GM12878 (cell line): ENCODE measurements around the gene ABHD17A. TPM values are rescaled to one million over a fixed set of nuclear protein-coding genes. Genes with fewer than 3 reads are reported as not detected.

ENCODE experiments used
- ATAC-seq: fragments of 200-7000 bp; cut with Tn5 transposase; 3 replicates; pipeline ENCODE4 v1.9.1; 2020; ENCODE audit warnings: mild to moderate bottlenecking, moderate library complexity
- BruUV-seq: library from RNA; stranded (reverse); fragments of 400-500 nt; replicated peaks from 2 replicates; lab custom pipeline; 2021; lab: Mats Ljungman, UMichigan
- CTCF ChIA-PET: fragments of 300-600 bp; sonication (Branson Sonifier 250); formaldehyde crosslinking; extraction: SDS; loops from one replicate; lab custom pipeline; 2021; ENCODE audit warnings: inconsistent platforms; lab: Yijun Ruan, JAX
- POLR2A ChIA-PET: fragments of 350-600 bp; formaldehyde crosslinking; extraction: SDS; loops from one replicate; lab custom pipeline; 2021; ENCODE audit warnings: inconsistent platforms; lab: Charles Lee
- RAD21 ChIA-PET: fragments of 300-600 bp; sonication (Branson Sonifier 250); formaldehyde crosslinking; loops from one replicate; lab custom pipeline; 2023; ENCODE audit warnings: antibody characterized with exemption; ENCODE audit not compliant: unreplicated experiment; lab: Charles Lee
- SMC1A ChIA-PET: fragments of 300-600 bp; sonication (Branson Sonifier 250); formaldehyde crosslinking; loops from one replicate; lab custom pipeline; 2023; ENCODE audit not compliant: unreplicated experiment, uncharacterized antibody; lab: Charles Lee
- DNase-seq: peaks from one replicate; pipeline ENCODE4 v3.0.0-alpha.2; 2011; ENCODE audit warnings: low read depth, low spot score
- FAIRE-seq: peaks from 3 replicates; lab custom pipeline; 2011; peaks lifted over from hg19 to GRCh38; lab: Jason Lieb, UNC
- H2AFZ ChIP-seq: 2 replicates; pipeline ENCODE4 v1.6.0; 2011; ENCODE audit warnings: low read depth, low read length, control low read depth; ENCODE audit not compliant: control insufficient read depth
- H3K27ac ChIP-seq: 2 replicates; pipeline ENCODE4 v1.5.1; 2011; ENCODE audit warnings: control low read depth; ENCODE audit not compliant: control insufficient read depth, insufficient read depth
- H3K27me3 ChIP-seq, 2 experiments: replicated peaks in 1 of 2; 2 replicates each; pipeline versions ENCODE4 v1.6.0 to v1.6.1; 2011; ENCODE audit warnings: low read length in 1 of 2; ENCODE audit not compliant: control insufficient read depth in 2 of 2, insufficient read depth in 2 of 2
- H3K36me3 ChIP-seq, 2 experiments: 2 replicates each; pipeline ENCODE4 v1.5.1; 2011; ENCODE audit warnings: low read length in 1 of 2; ENCODE audit not compliant: control insufficient read depth in 2 of 2, insufficient read depth in 2 of 2
- H3K4me1 ChIP-seq: 2 replicates; pipeline ENCODE4 v1.6.1; 2011; ENCODE audit warnings: mild to moderate bottlenecking, low read length, moderate library complexity, mixed read lengths; ENCODE audit not compliant: control insufficient read depth, insufficient read depth
- H3K4me2 ChIP-seq: 2 replicates; pipeline ENCODE4 v1.6.0; 2011; ENCODE audit warnings: control low read depth; ENCODE audit not compliant: control insufficient read depth, insufficient read depth
- H3K4me3 ChIP-seq: fragments of 200-600 bp; sonication (generic); 2 replicates; pipeline ENCODE4 v1.5.1; 2016
- H3K79me2 ChIP-seq: 2 replicates; pipeline ENCODE4 v1.6.0; 2011; ENCODE audit warnings: low read length; ENCODE audit not compliant: control insufficient read depth, insufficient read depth
- H3K9ac ChIP-seq: 2 replicates; pipeline ENCODE4 v1.8.0; 2011; ENCODE audit warnings: low read length, control low read depth, mixed read lengths; ENCODE audit not compliant: control insufficient read depth, insufficient read depth
- H3K9me3 ChIP-seq: replicated peaks from 3 replicates; pipeline ENCODE4 v1.5.1; 2011; ENCODE audit warnings: mild to moderate bottlenecking, low read length; ENCODE audit not compliant: control insufficient read depth, insufficient read depth
- H4K20me1 ChIP-seq: 2 replicates; pipeline ENCODE4 v1.6.0; 2011; ENCODE audit not compliant: control insufficient read depth, insufficient read depth
- BACH1 ChIP-seq: fragments of 450-650 bp; IDR thresholded peaks from 2 replicates; pipeline ENCODE4 v1.6.1; 2017; ENCODE audit warnings: mild to moderate bottlenecking, borderline replicate concordance
- CUX1 ChIP-seq: IDR thresholded peaks from 2 replicates; pipeline ENCODE4 v1.6.1; 2012; ENCODE audit warnings: improper control_type of control experiment, low read depth, low read length; ENCODE audit not compliant: insufficient replicate concordance
- EED ChIP-seq: sonication (generic); IDR thresholded peaks from 2 replicates; pipeline ENCODE4 v1.6.1; 2016; ENCODE audit warnings: antibody characterized with exemption, low read depth
- PAX8 ChIP-seq: fragments of 450-650 bp; IDR thresholded peaks from 2 replicates; pipeline ENCODE4 v1.6.1; 2017; ENCODE audit warnings: mild to moderate bottlenecking, moderate library complexity
- PKNOX1 ChIP-seq: fragments of 450-650 bp; IDR thresholded peaks from 2 replicates; pipeline ENCODE4 v1.6.1; 2016; ENCODE audit warnings: mild to moderate bottlenecking
- POLR2AphosphoS2 ChIP-seq: IDR thresholded peaks from 2 replicates; pipeline ENCODE4 v1.6.1; 2011; ENCODE audit warnings: low read depth, mild to moderate bottlenecking, low read length, improper control_type of control experiment, moderate library complexity
- TBL1XR1 ChIP-seq: IDR thresholded peaks from 2 replicates; pipeline ENCODE4 v1.6.1; 2012; ENCODE audit warnings: low read depth, low read length, improper control_type of control experiment
- ZNF274 ChIP-seq: IDR thresholded peaks from one replicate; pipeline ENCODE4 v1.8.0; 2011; ENCODE audit not compliant: insufficient read length, insufficient read depth
- WGBS: methylation state at CpG from one replicate; pipeline ENCODE4 v1.1.6; 2016; ENCODE audit warnings: low lambda C conversion rate; ENCODE audit not compliant: insufficient replicate concordance, insufficient coverage; ENCODE audit errors: missing lambda C conversion rate; 5-methylcytosine and 5-hydroxymethylcytosine counted together
- in situ Hi-C: fragments of 300-500 bp; cut with MboI; formaldehyde crosslinking; loops from 9 replicates; pipeline ENCODE4 v1.14.3; 2018; ENCODE audit warnings: mixed read lengths
- intact Hi-C: fragments of 100-400 bp; cut with micrococcal nuclease; formaldehyde crosslinking; loops from one replicate; pipeline ENCODE4 v1.14.2; 2022; ENCODE audit not compliant: unreplicated experiment
- polyA plus RNA-seq, 11 experiments: library from polyadenylated mRNA; depleted of rRNA in 4 of 11; unstranded in 6 of 11; stranded (reverse) in 5 of 11; fragments of >200 nt; fragmentation: Nextera tagmentation in 4 of 11; fragmentation: Illumina TruSeq in 1 of 11; extraction: Ambion mirVana in 4 of 11; extraction: Trizol in 1 of 11; gene quantifications; 1 replicate in 1 of 11; 2 replicates in 10 of 11; pipeline versions ENCODE4 v1.2.1 to v1.2.3, GENCODE V29; 2011 to 2016; ENCODE audit warnings: inconsistent platforms in 2 of 11, missing spikeins in 2 of 11, low read depth in 1 of 11
- total RNA-seq, 4 experiments: library from RNA; depleted of rRNA in 3 of 4; stranded (reverse); fragments of >200 nt in 3 of 4; fragmentation: Illumina TruSeq in 1 of 4; extraction: Trizol in 1 of 4; gene quantifications; 2 replicates each; pipeline versions ENCODE4 v1.2.1 to v1.2.3, GENCODE V29; 2013 to 2021

Gene ABHD17A
- total and polyA plus RNA-seq, 10 of the 15 experiments (the other 5 are each of a cell fraction or from before 2014, with no cell fraction given), result 0.13 to 126 (median 28.8) TPM; not detected in 1

- H3K27me3 ChIP-seq, result no peaks in the 10 kb centered on the region
- peaks cover 39% of the 10 kb centered on the region for H3K79me2 ChIP-seq
These were observed 14.1 kb downstream of the ABHD17A start for GRCh38 chr19:1871140-1871597.

GRCh38 chr19:1868971-1869370 is 16.3 kb downstream of the ABHD17A start:
- CTCF ChIA-PET, result interaction anchor here (0.8 kb wide), 1 partner anchor 20 kb away, joined by 5 read pairs; the partner anchor contains the start of gene REXO1
- in situ Hi-C loops, result loop anchor here (25.0 kb wide), 1 partner anchor 1493 kb away; the partner anchor contains the start of gene NFIC
- TF ChIP-seq CUX1, result no peak
- TF ChIP-seq POLR2AphosphoS2, result no peak
- no peak for TF ChIP-seq EED

More at GRCh38 chr19:1871140-1871597, 14.1 kb downstream of the ABHD17A start:
- ATAC-seq (no peak), DNase-seq (no peak), FAIRE-seq (no peak)
- Histone ChIP-seq H3K9ac (no peak overlapping the region), H2AFZ (no peak overlapping the region), H3K36me3 (peaks cover 3 to 9% of the 10 kb centered on the region in 2 experiments; a peak in 3 of 4 replicates), H3K9me3 (no peaks in the 10 kb centered on the region), H4K20me1 (no peaks in the 10 kb centered on the region), H3K4me3 (no peak overlapping the region), H3K4me2 (no peak overlapping the region), H3K27ac (no peak overlapping the region), H3K4me1 (no peaks in the 10 kb centered on the region)
- ChIA-PET RAD21 (no interaction called here), SMC1A (no interaction called here), CTCF (no interaction called here), POLR2A (no interaction called here)
- in situ Hi-C loops (loop anchor here (25.0 kb wide), 1 partner anchor 1491 kb away; the partner anchor contains the start of gene NFIC), intact Hi-C loops (no loop called here)
- WGBS, result 89% methylated on average over 15 of the region's 15 CpGs
- no TSS peak for BruUV-seq
- TF ChIP-seq PAX8, result no peak
- TF ChIP-seq PKNOX1, result no peak
- TF ChIP-seq ZNF274, result no peak
- TF ChIP-seq TBL1XR1, result no peak
- no peak for TF ChIP-seq BACH1

More at GRCh38 chr19:1868971-1869370, 16.3 kb downstream of the ABHD17A start:
- intact Hi-C loops, result no loop called here
- H3K79me2 ChIP-seq, result peaks cover 24% of the 10 kb centered on the region
- DNase-seq, result no peak
- H3K36me3 ChIP-seq, result peaks cover 3 to 9% of the 10 kb centered on the region in 2 experiments; a peak in 3 of 4 replicates
- ChIA-PET RAD21 (interaction anchor here (0.7 kb wide), 1 partner anchor 64 kb away, joined by 3 read pairs; no protein-coding TSS in a partner anchor), SMC1A (interaction anchor here (0.7 to 0.9 kb wide), 3 partner anchors 14 to 181 kb away, joined by 3 to 4 read pairs (median 3); no protein-coding TSS in a partner anchor), POLR2A (interaction anchor here (1.0 kb wide), 1 partner anchor 11 kb away, joined by 3 read pairs; no protein-coding TSS in a partner anchor)
- H3K27me3 ChIP-seq, result no peaks in the 10 kb centered on the region
- H3K9ac ChIP-seq, result no peak overlapping the region
- no peak for FAIRE-seq
- H3K4me2 ChIP-seq, result no peak overlapping the region
- BruUV-seq, result no TSS peak
- no peak overlapping the region for H3K4me3 ChIP-seq
- H4K20me1 ChIP-seq, result no peaks in the 10 kb centered on the region
- 84% methylated on average over 7 of the region's 7 CpGs for WGBS
- no peak overlapping the region for H3K27ac ChIP-seq
- peaks cover 5% of the 10 kb centered on the region; the same call in 1 of the 2 replicates for H3K4me1 ChIP-seq
- ATAC-seq, result no peak
- H3K9me3 ChIP-seq, result no peaks in the 10 kb centered on the region
- no peak overlapping the region for H2AFZ ChIP-seq
